HEK293T (cell line): ENCODE data around the gene OGDH.
A peak's percentile ranks its signal among the peaks of the same experiment; 100 is the strongest.
"Not testable (repeated sequence)": the region's sequence is repeated elsewhere in the genome, so short reads cannot be mapped to it uniquely, and the experiment has no call there.

Experiments used
- CTCF ChIA-PET: fragments of 350-600 bp; formaldehyde crosslinking; extraction: SDS; loops from one replicate; lab custom pipeline; 2021; ENCODE audit warnings: antibody characterized with exemption, inconsistent platforms; lab: Yijun Ruan, JAX
- POLR2A ChIA-PET: fragments of 350-600 bp; formaldehyde crosslinking; extraction: SDS; loops from one replicate; lab custom pipeline; 2020; ENCODE audit warnings: antibody characterized with exemption, inconsistent platforms; lab: Yijun Ruan, JAX
- DNase-seq: peaks from one replicate; pipeline ENCODE4 v3.0.0; 2012; ENCODE audit warnings: mixed read lengths; ENCODE audit errors: extremely low spot score
- ARNT ChIP-seq: fragments of 450-650 bp; IDR thresholded peaks from 2 replicates; pipeline ENCODE4 v1.6.1; 2017; ENCODE audit warnings: mild to moderate bottlenecking
- BHLHE40 ChIP-seq: fragments of 450-650 bp; IDR thresholded peaks from 2 replicates; pipeline ENCODE4 v1.6.1; 2016; ENCODE audit warnings: mild to moderate bottlenecking, moderate library complexity, borderline replicate concordance
- CTBP1 ChIP-seq: fragments of 450-650 bp; IDR thresholded peaks from 2 replicates; pipeline ENCODE4 v1.6.1; 2016; ENCODE audit warnings: borderline replicate concordance
- ELF4 ChIP-seq: fragments of 450-650 bp; IDR thresholded peaks from 2 replicates; pipeline ENCODE4 v1.6.1; 2017; ENCODE audit warnings: antibody characterized with exemption
- FOXA1 ChIP-seq: fragments of 450-650 bp; IDR thresholded peaks from 2 replicates; pipeline ENCODE4 v1.6.1; 2016; ENCODE audit warnings: mild to moderate bottlenecking
- FOXK2 ChIP-seq: fragments of 450-650 bp; IDR thresholded peaks from 2 replicates; pipeline ENCODE4 v1.6.1; 2016; ENCODE audit warnings: mild to moderate bottlenecking
- FOXM1 ChIP-seq: fragments of 450-650 bp; IDR thresholded peaks from 2 replicates; pipeline ENCODE4 v1.6.1; 2017; ENCODE audit warnings: mild to moderate bottlenecking, borderline replicate concordance
- HDGF ChIP-seq: fragments of 450-650 bp; IDR thresholded peaks from 2 replicates; pipeline ENCODE4 v1.6.1; 2017; ENCODE audit warnings: antibody characterized with exemption, borderline replicate concordance
- L3MBTL2 ChIP-seq: fragments of 450-650 bp; conservative IDR thresholded peaks from 2 replicates; pipeline ENCODE4 v1.6.1; 2016; ENCODE audit warnings: mild to moderate bottlenecking
- LEF1 ChIP-seq: fragments of 450-650 bp; IDR thresholded peaks from 2 replicates; pipeline ENCODE4 v1.6.1; 2017; ENCODE audit warnings: mild to moderate bottlenecking, borderline replicate concordance
- NFRKB ChIP-seq: fragments of 450-650 bp; IDR thresholded peaks from 2 replicates; pipeline ENCODE4 v1.6.1; 2016; ENCODE audit warnings: mild to moderate bottlenecking, moderate library complexity
- PKNOX1 ChIP-seq: fragments of 450-650 bp; IDR thresholded peaks from 2 replicates; pipeline ENCODE4 v1.6.1; 2016
- SP1 ChIP-seq: fragments of 450-650 bp; IDR thresholded peaks from 2 replicates; pipeline ENCODE4 v1.6.1; 2017
- SUZ12 ChIP-seq: fragments of 450-650 bp; IDR thresholded peaks from 2 replicates; pipeline ENCODE4 v1.6.1; 2016; ENCODE audit warnings: mild to moderate bottlenecking
- TARDBP ChIP-seq: fragments of 450-650 bp; IDR thresholded peaks from 2 replicates; pipeline ENCODE4 v1.6.1; 2016
- ZNF384 ChIP-seq: fragments of 450-650 bp; IDR thresholded peaks from 2 replicates; pipeline ENCODE4 v1.6.1; 2016

The OGDH gene

GRCh38 chr7:44724276-44724675, 117.8 kb downstream of the OGDH start:
- DNase-seq = no peak
- POLR2A ChIA-PET = no interaction called here
- TF ChIP-seq TARDBP (no peak), LEF1 (no peak), FOXM1 (no peak), PKNOX1 (no peak), SP1 (no peak), NFRKB (no peak), L3MBTL2 (no peak), FOXA1 (no peak), CTBP1 (no peak)
- CTCF ChIA-PET = no interaction called here

- CTCF ChIA-PET, DNase-seq, POLR2A ChIA-PET: not testable (repeated sequence)
- peak; percentile 93 for TF ChIP-seq PKNOX1
These were observed 119.8 kb downstream of the OGDH start for GRCh38 chr7:44726250-44726649.

GRCh38 chr7:44727158-44727936, 120.9 kb downstream of the OGDH start:
- ChIA-PET POLR2A (no interaction called here), CTCF (interaction anchor here (0.6 kb wide), 1 partner anchor 614 kb away, joined by 3 read pairs; no protein-coding TSS in a partner anchor)
- no peak for TF ChIP-seq LEF1
- no peak for TF ChIP-seq TARDBP
- no peak for TF ChIP-seq ELF4
- no peak for TF ChIP-seq PKNOX1
- no peak for TF ChIP-seq ZNF384
- TF ChIP-seq FOXK2 = no peak
- TF ChIP-seq HDGF = no peak
- DNase-seq = peak; percentile 4

GRCh38 chr7:44727937-44728262, 121.5 kb downstream of the OGDH start:
- no peak for DNase-seq
- ChIA-PET CTCF (interaction anchor here (0.6 kb wide), 1 partner anchor 614 kb away, joined by 3 read pairs; no protein-coding TSS in a partner anchor), POLR2A (no interaction called here)
- TF ChIP-seq NFRKB (no peak), ELF4 (no peak), TARDBP (no peak), CTBP1 (no peak), SUZ12 (no peak), LEF1 (no peak), BHLHE40 (no peak), ZNF384 (no peak), SP1 (no peak), PKNOX1 (no peak), FOXA1 (no peak), FOXM1 (no peak), FOXK2 (no peak), HDGF (no peak), ARNT (no peak), L3MBTL2 (no peak)

- DNase-seq = no peak
- POLR2A ChIA-PET = no interaction called here
- TF ChIP-seq NFRKB = no peak
- TF ChIP-seq LEF1 = no peak
- no peak for TF ChIP-seq L3MBTL2
- TF ChIP-seq ZNF384 = no peak
- TF ChIP-seq FOXA1 = no peak
- no peak for TF ChIP-seq ARNT
- no peak for TF ChIP-seq FOXK2
- no peak for TF ChIP-seq CTBP1
- TF ChIP-seq BHLHE40 = no peak
- no peak for TF ChIP-seq SP1
- no peak for TF ChIP-seq PKNOX1
- no peak for TF ChIP-seq FOXM1
- no peak for TF ChIP-seq SUZ12
- TF ChIP-seq HDGF = no peak
- no peak for TF ChIP-seq TARDBP
- no peak for TF ChIP-seq ELF4
- CTCF ChIA-PET = no interaction called here
These were observed 123.6 kb downstream of the OGDH start for GRCh38 chr7:44729949-44730590.

- CTCF ChIA-PET = not testable (repeated sequence)
These were observed 126.5 kb downstream of the OGDH start for GRCh38 chr7:44732971-44733370.

More at GRCh38 chr7:44732971-44733370, 126.5 kb downstream of the OGDH start:
- DNase-seq, POLR2A ChIA-PET: not testable (repeated sequence)
